NCI-H1436 (cell line): Measurements from ENCODE around the gene SIT1.
A peak's percentile ranks its signal among the peaks of the same experiment; 100 is the strongest.
"Not testable (repeated sequence)": the region's sequence is repeated elsewhere in the genome, so short reads cannot be mapped to it uniquely, and the experiment has no call there.

Experiments used
- DNase-seq: peaks from one replicate; lab custom pipeline; 2025; lab: John Stamatoyannopoulos, UW

The SIT1 gene

DNA sequence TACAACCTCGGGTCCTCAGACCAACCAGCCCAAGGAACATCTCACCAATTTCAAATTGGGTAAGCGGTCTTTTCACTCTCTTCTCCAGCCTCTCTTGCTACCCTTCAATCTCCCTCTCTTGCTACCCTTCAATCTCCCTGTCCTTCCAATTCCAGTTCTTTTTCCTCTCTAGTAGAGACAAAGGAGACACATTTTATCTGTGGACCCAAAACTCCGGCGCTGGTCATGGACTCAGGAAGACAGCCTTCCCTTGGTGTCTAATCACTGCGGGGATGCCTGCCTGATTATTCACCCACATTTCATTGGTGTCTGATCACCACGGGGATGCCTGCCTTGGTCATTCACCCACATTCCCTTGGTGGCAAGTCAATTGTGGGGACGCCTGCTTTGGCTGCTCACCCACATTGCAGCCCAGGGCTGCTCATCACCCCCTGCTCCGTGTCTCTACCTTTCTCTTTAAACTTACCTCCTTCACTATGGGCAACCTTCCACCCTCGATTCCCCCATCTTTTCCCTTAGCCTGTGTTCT lies 13.2 kb downstream of the SIT1 start:
- DNase-seq, result not testable (repeated sequence)

DNA sequence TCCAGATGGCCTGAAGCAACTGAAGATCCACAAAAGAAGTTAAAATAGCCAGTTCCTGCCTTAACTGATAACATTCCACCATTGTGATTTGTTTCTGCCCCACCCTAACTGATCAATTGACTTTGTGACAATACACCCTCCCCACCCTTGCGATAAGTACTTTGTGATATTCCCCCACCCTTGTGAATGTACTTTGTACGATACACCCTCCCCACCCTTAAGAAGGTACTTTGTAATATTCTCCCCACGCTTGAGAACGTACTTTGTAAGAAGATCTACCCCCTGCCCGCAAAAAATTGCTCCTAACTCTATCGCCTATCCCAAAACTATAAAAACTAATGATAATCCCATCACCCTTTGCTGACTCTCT lies 13.9 kb downstream of the SIT1 start:
- not testable (repeated sequence) for DNase-seq

- DNase-seq, result no peak
Observed at GRCh38 chr9:35636135-35636876, 14.4 kb downstream of the SIT1 start.

- no peak for DNase-seq
Observed at GRCh38 chr9:35635730-35636129, 15.0 kb downstream of the SIT1 start.

GRCh38 chr9:35629597-35629996 lies 21.1 kb downstream of the SIT1 start:
- DNase-seq, result no peak

DNA sequence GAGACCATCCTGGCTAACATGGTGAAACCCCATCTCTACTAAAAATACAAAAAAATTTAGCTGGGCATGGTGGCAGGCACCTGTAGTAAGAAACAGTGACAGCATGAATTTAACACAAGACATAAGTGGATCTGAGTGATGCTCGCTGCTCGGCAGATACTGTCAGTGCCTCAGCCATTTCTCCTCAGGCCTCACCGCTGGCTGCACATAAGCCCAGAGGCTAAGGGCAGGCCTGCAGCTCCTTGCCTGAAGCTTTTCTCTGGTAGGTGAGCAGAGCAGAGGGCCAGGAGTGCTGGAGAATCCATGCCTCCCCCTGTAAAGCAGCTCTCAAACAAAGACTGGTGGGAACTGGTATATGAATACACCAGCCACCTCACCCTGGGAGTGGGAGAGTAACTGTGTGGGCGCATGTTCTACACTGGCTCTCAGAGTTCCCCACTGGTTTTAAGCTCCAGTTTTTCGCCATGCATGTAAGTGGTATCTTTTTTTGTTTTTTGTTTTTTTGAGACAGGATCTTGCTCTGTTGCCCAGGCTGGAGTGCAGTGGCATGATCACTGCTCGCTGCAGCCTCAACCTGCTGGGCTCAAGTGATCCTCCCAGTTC lies 22.2 kb downstream of the SIT1 start:
- no peak for DNase-seq

- DNase-seq, result no peak
Observed at GRCh38 chr9:35627575-35627974, 23.2 kb downstream of the SIT1 start.

DNA sequence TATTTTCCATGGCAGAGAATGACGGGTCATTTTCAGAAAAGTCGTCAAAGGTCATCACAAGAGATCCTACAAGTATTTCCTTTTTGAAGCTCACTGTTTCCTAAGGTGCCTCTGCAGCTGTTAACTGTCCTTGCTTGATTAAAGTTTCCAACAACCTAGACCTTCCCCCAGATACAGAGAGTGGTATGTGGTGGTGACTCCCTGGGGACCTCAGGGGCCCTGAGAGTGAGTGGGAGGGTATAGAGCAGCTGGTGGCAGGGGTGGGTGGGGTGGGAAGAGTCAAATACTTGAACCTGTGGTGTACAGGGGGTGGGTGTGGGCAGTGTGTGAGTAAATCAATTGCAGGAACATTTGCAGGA lies 31.0 kb downstream of the SIT1 start:
- DNase-seq, result no peak

GRCh38 chr9:35618854-35619799 lies 31.6 kb downstream of the SIT1 start:
- DNase-seq, result no peak

DNA sequence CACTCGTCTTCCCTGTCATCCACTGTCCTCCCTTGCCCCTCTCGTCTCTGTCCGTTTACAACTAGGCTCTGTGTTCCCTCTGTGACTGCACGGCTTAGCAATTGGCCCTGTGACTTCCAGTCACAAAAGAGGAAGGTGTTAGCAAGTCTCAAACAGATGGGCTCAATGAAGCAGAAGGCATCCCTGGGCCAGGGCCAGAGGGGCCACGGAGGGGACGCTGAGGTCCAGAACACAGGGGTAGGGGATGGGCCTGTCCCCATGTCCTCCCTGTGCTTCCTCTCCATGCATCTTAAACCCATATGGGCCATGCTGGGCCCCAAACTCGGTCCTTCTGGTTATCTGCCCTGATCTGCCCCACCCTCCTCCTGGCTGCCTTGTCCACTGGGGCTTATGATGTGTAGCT lies 32.4 kb downstream of the SIT1 start, which contains the start of gene CD72:
Gene CD72, minus strand, starts transcription at position 89 of the 403 bp plus-strand sequence. CDS start 110 bp downstream, outside the sequence.
- DNase-seq, result no peak

DNA sequence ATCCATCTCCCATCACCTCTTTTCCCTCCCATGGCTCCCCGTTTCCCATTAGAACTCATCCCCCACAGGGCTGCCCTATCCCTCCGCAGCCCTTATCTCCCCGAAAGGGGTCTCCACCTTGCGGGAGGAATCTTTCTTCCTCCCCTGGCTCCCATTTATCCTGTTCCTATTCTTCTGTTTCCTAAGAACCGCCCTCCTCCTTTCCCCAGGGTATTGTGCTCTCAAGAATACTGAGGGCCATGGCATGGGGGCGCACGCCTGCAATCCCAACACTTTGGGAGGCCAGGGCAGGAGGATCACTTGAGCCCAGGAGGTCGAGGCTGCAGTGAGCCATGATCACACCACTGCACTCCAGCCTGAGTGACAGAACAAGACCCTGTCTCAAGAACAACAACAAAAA lies 33.2 kb downstream of the SIT1 start:
- no peak for DNase-seq

GRCh38 chr9:35616681-35617459 lies 33.9 kb downstream of the SIT1 start:
- peak; percentile 38 for DNase-seq

- DNase-seq, result no peak
Observed at GRCh38 chr9:35615981-35616680, 34.6 kb downstream of the SIT1 start.

- DNase-seq, result no peak
Observed at GRCh38 chr9:35612843-35613242, 37.9 kb downstream of the SIT1 start.

DNA sequence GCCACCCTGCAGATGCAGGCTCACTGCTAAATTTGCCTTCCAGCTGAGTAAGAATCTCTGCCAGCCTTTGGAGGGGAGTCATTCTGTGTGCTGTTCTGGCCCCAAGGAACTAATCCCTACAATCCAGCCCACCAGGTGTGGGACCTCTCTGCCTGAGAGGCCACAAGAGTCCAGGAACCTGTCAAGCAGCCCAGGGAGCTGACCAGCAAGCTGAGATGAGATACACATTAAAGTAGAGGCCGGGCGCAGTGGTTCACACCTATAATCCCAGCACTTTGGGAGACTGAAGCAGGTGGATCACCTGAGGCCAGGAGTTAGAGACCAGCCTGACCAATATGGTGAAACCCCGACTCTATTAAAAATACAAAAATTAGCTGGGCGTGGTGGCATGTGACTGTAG lies 38.7 kb downstream of the SIT1 start:
- not testable (repeated sequence) for DNase-seq

GRCh38 chr9:35611230-35611797 lies 39.4 kb downstream of the SIT1 start:
- DNase-seq, result peak; percentile 9

DNA sequence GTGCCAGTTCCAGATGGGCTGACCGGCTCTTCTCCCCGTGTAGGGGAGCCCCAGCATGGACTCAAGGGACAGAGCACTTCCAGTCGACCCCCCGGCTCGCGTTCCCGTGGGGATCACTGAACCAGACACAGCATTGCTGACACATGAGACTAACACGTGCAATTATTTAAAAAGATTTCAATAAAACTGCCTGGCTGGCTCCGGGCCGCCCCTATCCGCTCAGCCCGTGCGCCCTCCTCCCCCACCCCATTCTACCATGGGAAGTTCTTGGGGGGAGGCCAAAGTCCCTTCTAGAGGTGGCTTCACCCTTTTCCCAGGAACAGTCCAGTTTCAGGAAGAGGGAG lies 40.9 kb downstream of the SIT1 start:
- no peak for DNase-seq

DNA sequence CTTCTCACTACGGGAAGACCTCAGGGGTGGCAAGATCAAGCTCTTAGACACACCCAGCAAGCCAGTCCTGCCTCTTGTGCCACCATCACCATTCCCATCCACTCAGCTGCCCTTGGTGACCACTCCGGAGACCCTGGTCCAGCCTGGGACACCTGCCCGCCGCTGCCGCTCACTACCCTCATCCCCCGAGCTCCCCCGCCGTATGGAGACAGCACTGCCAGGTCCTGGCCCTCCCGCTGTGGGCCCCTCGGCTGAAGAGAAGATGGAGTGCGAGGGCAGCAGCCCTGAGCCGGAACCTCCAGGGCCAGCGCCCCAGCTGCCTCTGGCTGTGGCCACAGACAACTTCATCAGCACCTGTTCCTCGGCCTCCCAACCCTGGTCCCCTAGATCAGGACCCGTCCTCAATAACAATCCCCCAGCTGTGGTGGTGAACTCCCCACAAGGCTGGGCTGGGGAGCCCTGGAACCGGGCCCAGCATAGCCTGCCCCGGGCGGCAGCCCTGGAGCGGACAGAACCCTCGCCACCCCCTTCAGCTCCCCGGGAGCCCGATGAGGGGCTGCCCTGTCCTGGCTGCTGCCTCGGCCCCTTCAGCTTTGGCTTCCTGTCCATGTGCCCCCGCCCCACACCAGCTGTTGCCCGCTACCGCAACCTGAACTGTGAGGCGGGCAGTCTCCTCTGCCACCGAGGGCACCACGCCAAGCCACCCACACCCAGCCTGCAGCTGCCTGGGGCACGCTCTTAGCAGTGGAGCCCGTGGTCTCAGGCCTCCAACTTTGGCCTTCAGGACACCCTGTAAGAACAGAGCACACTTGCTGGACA lies 41.5 kb downstream of the SIT1 start:
- no peak for DNase-seq

GRCh38 chr9:35608221-35608620 lies 42.5 kb downstream of the SIT1 start:
- DNase-seq, result no peak

GRCh38 chr9:35606726-35607125 lies 44.0 kb downstream of the SIT1 start:
- DNase-seq, result no peak
